ENCODE data around the gene FBXW7.
A peak's percentile ranks its signal among the peaks of the same experiment; 100 is the strongest.

FBXW7 gene

DNA sequence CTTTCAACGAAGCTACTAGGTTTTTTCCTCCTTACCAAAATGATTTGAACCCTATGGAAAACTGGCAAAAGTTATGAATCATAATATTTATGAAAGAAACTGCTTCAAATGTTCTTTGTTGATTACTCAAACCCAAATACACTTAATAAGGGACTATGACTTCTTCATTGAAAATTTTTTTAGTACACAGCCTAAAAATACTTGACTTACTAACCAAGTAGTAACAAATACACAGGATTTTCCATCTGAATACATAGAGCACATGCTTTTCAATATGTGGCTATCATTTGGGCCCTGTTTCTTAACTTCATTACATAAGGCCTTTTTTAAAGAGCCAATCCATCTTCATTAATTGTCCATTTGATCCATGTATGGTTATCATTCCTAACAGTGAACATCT lies 171.5 kb downstream of the FBXW7 start:
- no peak for DNase-seq

DNA sequence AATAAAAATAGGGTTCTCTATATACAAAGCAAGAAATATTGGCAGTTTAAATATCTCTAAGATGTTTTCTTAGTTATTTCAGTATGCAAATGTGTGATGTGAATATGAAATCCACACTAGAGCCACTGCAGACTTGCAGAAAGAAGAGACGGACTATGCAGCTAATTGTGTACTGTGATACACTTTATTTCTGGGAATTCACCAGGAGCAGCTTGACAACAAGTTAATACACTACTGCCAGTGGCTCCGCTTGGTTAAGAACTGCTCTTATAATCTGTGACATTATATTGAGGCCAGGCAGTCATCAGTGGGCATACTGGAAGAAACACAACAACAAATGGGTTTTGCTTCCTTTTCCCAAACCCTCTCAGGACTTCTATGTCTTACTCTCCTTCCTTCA lies 172.0 kb downstream of the FBXW7 start:
- no peak for DNase-seq

DNA sequence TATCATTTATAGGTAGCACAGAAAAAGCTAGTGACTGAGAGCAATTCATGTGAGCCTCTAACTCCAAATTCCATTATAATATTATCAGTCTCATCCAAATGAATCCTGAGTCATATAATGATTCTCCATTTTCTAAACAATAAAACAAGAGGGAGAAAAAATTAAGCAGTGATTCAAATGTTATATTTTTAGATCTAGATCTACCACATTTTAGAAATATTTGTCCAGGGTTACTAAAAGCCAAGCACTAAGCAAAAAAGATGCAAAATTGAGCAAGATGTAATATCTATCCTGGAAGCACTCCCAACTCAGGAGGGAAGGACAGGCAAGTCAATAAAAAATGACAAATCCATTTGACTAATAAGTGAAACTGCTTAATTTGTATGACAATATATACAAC lies 172.8 kb downstream of the FBXW7 start:
- DNase-seq: no peak

DNA sequence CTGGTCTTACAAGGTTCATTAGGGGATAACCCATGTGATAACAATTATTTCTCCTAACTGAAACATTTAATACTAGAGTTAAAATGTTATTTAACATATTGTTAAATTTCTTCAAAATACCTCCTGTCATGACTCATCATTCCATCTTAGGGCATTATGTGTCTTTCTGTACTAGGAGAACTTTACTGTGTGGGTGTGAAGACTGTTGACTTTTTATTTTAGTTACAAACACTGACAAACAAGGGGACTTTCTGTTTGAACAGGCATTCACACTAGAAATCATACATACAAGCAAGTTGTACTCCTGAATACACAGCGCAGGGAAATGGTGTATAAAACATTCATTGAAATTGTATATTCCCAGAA lies 175.9 kb downstream of the FBXW7 start:
- DNase-seq: no peak

DNA sequence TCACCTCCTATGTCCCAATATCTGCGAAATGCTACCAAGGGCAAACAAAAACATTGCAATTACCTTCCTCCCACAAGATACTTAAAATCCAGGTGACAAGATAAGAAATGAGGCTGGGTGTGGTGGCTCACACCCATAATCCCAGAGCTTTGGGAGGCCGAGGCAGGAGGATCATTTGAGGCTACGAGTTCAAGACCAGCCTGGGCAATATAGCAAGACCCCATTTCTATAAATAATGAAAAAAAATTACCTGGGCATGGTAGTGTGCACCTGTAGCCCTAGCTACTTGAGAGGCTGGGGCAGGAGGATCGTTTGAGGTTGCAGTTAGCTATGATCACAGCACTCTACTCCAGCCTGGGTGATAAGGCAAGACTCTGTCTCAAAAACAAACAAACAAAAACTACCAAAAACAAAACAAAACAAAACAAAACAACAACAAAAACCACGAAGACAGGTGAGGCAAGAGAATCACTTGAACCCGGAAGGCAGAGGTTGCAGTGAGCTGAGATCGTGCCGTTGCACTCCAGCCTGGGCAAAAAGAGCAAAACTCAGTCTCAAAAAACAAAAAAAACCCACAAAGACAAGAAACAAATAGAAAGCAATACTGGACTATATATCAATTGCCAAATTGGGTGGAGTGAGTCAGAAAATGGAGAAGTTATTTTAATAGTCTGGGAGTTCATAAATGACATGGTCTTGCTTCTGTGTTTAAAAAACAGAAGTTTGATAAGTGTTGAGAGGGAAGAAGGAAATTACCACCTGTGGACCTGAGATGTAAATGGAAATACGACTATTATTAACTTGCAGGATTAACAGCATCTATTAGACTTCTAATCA lies 176.5 kb downstream of the FBXW7 start:
- no peak for DNase-seq

DNA sequence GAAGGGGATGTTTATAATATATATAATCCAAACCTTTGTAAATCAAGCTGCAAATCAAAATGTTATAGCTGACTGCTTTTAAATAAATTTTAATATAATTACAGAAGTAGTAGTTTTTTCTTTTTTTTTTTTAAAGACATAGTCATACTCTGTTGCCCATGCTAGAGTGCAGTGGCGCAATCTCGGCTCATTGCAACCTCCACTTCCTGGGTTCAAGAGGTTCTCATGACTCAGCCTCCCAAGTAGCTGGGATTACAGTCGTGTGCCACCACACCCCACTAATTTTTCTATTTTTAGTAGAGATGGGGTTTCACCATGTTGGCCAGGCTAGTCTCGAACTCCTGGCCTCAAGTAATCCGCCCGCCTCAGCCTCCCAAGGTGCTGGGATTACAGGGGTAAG lies 178.7 kb downstream of the FBXW7 start:
- no peak for DNase-seq

DNA sequence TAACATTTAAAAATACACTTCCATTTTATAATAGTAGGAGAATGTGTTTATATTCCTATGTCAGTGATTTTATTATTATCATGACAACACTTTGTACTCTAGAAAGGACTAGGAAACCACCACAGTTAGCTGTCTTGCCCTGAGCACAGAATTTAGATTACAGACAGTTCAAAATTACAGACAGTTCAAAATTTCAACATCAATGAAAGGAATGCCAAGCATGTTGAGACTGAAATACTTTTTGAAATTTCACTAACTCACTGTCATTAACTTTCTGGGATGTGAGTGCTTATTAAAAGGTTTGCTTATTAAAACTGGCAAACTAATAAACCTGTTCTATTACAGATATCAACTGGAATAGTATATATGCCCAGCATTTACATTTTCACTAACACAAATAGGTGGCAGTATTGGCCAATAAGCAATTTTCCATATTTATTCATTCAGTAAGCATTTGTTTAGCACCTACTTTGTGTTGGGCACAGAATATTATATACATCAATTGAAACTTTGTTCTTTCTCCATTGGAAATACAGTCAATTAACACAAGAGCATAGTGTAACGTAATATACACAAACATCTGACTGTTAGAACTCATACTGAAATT lies 179.4 kb downstream of the FBXW7 start:
- no peak for DNase-seq

DNA sequence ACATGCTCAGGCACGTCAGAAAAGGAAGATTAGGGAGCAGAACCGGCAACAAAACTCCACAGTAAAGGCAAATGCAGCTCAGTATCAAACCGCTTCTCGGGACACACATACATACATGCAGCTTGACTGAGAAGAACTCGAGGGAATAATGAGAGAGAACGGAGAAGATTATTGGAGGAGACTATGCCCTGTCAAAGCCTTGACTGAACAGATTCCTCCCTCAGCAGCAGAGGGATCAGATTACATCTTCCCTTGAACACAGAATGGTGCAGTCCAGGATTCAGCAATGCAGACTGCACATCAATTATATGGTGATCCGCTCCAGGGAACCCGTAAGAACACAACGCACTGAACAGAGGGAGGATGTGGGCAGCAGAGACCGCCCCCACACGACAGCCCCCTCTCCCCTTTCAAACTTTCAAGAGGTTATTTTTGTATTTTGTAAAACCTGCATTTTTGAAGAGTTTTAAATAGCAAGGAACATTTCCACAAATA lies 183.2 kb downstream of the FBXW7 start:
- peak; percentile 92 for DNase-seq

DNA sequence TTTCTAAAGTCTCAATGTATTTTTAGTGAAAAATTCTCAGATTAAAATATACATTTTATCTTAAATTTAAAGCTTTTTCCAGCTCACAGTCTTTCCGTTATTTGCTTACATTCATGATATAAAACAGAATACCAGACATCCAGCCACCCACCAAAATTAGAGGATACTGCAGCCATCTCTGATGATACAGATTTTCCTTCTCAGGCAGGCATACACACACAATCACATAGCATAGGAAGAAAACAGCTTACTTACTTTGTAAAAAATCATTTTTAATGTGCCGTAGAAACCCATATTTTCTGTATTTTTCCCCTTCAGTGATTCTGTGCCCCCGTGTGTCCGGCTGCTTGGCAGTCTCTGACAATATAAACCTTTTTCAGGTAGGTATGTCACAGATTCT lies 183.7 kb downstream of the FBXW7 start:
- DNase-seq: no peak

DNA sequence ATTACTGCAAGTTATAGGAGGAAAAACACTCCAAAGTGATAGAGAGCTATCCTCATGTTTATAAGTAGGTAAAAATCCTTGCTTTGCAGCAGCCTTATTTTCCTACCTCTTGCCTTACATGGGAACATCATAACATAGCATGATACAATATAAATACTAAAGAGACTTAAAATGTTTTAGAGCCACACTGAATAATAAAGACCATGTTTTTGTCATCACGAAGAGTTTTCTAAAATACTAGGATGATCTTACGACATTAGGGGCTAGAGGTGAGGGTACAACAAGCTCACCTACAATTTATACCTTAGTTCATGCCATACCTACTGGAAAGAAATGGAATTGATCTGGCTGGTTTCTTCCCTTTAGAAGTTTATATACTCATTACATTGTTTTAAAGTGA lies 184.8 kb downstream of the FBXW7 start:
- DNase-seq: no peak

DNA sequence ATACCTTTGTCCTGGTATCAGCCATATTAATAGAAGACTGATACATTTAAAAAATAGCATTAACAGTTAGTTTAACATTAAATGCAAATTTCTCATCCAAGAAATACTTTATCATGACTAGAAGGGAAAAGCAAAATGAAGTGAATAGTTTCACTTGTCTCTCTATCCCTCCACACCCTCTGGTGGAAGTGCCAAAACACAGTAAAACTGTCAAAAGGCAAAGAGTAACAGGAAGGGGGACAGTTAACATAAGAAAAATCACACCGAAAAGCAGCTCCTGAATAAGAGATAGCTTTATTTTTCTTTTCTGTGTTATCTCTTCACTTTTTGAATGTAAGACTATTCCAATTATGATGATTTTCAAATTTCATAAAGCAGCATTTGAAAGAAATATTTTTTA lies 187.2 kb downstream of the FBXW7 start:
- DNase-seq: peak; percentile 9

DNA sequence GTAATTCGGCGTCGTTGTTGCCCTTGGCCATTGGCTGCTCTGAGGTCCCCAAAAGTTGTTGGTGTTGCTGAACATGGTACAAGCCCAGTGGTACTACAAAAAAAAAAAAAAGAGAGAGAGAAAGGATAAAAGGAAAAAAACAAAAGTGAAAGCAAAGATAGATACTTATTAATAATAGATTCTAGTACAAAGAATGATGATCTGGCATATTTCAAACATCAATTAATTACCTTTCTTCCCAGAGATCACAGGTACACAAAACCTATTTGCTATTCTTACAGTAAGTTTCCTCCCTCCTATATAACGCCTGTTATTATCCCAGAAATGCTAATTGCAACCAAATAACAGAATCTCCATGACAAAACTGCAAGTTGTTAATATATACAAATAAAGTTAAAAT lies 188.9 kb downstream of the FBXW7 start:
- DNase-seq: no peak

DNA sequence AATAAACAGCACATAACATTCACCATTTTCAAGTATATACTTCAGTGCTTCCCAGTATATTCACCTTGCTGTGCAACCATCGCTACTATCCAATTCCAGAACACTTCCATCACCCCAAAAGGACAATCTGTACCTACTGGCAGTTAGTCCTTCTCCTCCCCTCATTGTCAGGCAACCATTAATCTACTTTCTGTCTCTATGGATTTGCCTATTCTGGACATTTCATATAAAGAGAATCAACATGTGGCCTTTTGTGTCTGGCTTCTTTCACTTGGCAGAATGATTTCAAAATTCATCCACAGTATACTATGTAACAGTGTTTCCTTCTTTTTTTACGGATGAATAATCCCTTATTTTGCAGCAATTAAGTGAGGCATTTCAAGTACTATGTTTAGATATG lies 189.4 kb downstream of the FBXW7 start:
- DNase-seq: no peak

DNA sequence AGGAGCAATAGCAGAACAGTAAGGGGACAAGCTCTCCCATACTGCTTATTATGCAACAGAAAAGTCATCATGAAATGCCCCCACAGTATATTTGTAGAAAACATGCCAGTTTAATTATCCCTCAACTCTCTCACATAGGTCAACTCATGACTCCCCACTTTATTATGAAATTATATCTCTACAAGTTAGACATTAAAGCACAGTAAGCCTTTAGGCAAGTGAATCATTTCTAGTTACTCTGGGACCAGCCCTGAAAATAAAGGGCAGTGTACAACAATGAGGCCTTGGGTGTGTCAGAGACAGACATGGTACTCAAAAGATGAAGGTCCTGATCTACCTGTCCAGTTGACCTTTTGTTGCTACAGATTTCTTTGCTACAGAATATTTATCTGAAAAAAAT lies 191.9 kb downstream of the FBXW7 start:
- no peak for DNase-seq

DNA sequence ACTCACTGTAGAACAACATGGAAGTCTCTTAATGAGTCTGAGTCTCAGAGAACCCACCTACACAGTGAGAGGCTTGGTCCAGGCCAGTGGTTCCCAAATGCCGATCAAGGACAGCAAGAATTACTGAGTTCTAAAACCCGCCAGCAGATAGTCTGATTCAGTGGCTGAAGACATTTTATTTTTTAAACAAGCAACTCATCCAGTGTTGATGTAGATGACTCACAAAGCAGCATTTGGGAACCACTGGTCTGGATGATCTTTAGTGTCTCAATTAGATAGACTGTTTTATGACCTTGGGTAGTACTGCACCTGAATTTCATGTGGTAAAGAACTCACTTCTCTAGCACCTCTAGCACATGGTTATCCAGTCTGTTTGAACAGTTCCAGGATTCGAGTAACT lies 193.6 kb downstream of the FBXW7 start:
- DNase-seq: no peak

DNA sequence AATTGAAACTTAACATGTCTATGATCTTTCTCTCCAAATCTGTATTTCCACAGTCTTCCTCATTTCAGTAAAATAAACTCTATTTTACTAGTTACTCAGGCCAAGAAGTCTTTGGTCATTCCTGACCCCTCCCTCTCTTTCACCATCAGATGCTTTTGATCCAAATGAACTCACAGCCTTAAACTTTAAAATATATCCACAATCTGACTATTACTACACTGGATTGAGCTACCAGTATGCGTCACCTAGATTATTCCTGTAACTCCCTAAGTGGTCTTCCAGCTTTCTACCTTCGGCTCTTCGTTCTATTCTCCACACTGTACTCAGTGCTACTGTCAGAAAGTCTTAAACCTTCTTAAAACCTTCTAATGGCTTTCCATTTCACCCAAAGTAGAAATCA lies 195.1 kb downstream of the FBXW7 start:
- DNase-seq: no peak

DNA sequence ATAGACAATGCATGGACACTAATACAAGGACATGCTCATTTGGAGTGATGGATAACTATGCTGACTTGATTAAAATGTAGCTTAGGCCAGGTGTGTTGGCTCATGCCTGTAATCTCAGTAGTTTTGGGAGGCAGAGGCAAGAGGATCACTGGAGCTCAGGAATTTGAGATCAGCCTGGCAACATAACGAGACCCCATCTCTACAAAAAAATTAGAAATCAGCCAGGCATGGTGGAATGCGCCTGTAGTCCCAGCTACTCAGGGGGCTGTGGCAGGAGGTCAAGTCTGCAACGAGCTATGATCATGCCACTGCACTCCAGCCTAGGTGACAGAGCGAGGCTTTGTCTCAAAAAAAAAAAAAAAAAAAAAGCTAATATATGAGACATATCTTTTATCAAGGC lies 196.3 kb downstream of the FBXW7 start:
- no peak for DNase-seq

DNA sequence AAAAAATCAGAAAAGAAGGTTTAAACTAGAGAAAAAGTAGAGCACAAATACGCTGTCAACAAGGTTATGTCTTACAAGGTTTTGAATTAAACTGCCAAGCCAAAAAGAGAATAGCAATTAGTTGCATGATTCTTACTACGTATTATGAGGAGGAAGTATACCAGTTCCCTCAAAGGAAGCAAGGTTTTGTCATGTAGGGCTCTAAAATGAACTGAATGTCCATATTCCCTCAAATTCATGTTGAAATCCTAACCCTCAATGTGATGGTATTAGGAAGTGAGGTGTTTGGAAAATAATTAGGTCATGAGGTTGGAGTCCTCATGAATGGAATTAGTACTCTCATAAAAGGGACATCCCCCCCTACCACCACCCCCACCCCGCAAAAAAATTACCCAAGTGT lies 201.0 kb downstream of the FBXW7 start:
- DNase-seq: no peak

DNA sequence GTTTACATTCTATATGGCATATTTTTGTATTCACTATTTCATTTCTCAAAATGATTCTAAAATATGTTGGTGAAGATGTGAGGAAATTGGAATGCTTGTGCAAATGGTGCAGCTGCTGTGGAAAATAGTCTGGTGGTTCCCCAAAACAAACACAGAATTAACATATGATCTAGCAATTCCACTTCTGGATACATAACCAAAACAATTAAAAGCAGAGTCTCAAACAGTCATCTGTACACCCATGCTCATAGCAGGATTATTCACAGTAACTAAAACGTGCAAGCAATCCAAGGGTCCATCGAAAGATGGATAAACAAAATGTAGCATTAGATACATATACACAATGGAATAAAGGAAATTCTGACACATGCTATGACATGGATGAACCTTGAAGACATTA lies 204.8 kb downstream of the FBXW7 start:
- no peak for DNase-seq

DNA sequence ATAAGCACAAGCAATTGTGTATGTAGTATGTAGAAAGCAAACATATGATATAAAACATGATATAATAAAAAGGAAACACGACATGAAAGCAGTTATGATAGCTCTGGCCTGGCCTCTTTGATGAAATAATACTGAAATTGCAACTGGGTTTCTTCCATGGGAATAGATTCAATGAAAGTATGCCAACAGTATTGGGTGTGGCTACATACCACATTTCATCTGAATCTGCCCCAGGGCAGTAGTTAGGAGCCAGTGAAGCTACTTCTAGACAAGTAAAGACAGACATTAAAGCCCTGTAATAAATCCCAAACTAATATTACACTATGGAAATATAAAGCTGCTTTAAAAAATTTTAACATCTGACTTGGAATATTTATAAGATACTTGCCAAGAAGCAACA lies 207.3 kb downstream of the FBXW7 start:
- no peak for DNase-seq

DNA sequence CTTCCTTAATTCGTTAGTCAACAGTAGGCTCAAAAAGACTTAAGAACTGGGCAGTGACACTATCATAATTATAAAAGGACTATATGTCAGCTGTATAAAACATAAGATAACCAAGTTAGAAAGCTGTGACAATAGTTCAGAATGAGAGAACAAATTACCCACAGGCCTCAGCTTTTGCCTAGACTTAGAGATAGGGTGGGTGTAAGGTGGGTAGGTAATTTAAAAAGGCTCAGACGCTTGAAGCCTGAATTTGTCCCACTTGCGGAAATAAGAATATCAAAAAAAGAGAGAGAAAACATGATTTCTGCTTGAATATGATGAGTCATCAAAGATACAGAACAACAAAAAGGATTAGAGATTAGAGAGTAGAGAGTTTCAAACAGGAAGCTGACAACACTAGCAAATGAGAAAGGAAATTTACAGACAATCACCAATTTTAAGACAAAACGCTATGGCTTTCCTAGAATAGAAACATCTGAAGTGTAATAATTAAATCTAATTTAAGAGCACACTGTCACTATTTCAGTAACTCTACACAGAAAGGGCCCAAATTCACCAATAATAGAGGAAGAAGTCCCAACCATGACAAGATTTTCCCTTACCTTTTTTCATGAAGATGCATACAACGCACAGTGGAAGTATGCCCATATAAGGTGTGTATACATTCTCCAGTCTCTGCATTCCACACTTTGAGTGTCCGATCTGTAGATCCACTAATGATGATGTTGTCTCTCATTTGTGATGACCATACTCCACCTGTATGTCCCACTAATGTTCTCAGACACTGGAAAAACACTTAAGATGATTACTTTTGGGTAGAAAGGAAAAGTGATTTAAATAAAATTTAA lies 208.1 kb downstream of the FBXW7 start:
- DNase-seq: no peak

DNA sequence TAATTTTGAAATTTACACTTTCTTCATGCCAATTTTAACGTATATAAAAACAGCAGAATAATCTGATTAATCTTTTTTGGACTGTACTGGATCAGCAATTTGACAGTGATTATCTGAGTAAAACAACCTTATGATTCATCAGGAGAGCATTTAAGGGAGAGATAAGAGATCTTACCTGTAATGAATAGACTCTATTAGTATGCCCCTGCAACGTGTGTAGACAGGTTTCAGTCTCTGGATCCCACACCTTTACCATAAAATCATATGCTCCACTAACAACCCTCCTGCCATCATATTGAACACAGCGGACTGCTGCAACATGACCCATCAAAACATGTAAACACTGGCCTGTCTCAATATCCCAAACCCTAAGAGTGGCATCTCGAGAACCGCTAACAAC lies 210.1 kb downstream of the FBXW7 start:
- no peak for DNase-seq

DNA sequence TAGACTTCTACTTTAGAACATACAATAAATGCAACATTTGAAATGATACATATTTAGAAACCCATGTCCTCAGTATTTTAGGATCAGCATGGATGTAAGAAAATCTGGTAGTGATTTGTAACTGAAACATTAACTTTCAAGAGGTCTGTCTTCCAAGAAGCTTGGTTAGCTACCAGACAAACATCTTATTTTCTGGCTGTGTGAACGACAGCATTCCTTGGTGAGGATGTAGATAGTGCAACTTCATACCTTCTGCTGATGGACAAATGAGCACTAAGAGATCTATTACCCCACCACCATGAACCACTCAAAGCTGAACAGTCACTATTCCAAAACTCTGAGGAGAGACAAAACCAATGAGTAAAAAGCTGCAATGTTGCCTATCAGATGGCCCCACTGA lies 212.7 kb downstream of the FBXW7 start:
- no peak for DNase-seq

DNA sequence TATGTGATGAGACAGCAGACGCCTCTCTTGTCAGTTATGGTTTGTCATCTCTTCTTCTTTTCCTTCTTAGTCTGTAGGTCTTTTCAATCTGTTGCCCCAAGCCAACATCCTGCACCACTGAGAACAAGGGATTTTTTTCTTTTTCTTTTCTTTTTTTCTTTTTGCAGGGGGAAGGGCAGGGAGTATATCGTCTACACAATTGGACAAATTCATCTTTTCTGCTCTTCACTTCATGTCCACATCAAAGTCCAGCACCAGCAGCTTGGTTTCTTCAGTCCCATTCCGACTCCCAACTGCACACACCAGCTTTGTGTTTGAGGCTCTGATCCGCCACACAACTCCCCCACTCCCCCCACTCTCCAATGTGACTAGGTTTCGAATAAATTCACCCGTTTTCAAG lies 213.2 kb downstream of the FBXW7 start:
- no peak for DNase-seq

Measured in NCI-H2029 (cell line).